Left renal cortex interstitium (tissue), 4 donors: ENCODE data around the gene RCOR1. TPM values are rescaled to one million over a fixed set of nuclear protein-coding genes. Genes with fewer than 3 reads are reported as not detected.

ENCODE experiments used
- DNase-seq, 4 donors: peaks; one replicate each; pipeline ENCODE4 v3.0.0-alpha.2; 2013; ENCODE audit warnings: low read depth in 4 of 4, low spot score in 2 of 4, missing footprints in 1 of 4
- polyA plus RNA-seq, 4 donors: library from polyadenylated mRNA; unstranded; fragments of 120-200 nt; gene quantifications; one replicate each; pipeline ENCODE4 v1.2.1, GENCODE V29; 2013; ENCODE audit not compliant: insufficient read length in 4 of 4

RCOR1 gene
- polyA plus RNA-seq, 4 donors, result 31.0 to 42.5 (median 37.8) TPM

GRCh38 chr14:102770147-102771123 lies 178.0 kb downstream of the RCOR1 start:
- DNase-seq, result no peak

GRCh38 chr14:102771144-102771543 lies 178.7 kb downstream of the RCOR1 start:
- no peak for DNase-seq

- no peak for DNase-seq
Measured at GRCh38 chr14:102772781-102773570, 180.5 kb downstream of the RCOR1 start.

GRCh38 chr14:102774391-102775153 lies 182.1 kb downstream of the RCOR1 start:
- peak in 2 of 4 donors; percentile 48 to 77 for DNase-seq

- no peak for DNase-seq
Measured at GRCh38 chr14:102775855-102776760, 183.7 kb downstream of the RCOR1 start.

GRCh38 chr14:102776761-102777710 lies 184.6 kb downstream of the RCOR1 start, which contains the start of gene TRAF3:
TSS of gene TRAF3 (plus strand) at chr14:102777449. CDS start at chr14:102870202, 92,753 bp downstream.
- no peak for DNase-seq

- DNase-seq, result no peak
Measured at GRCh38 chr14:102777711-102778337, 185.4 kb downstream of the RCOR1 start.

GRCh38 chr14:102778338-102779083 lies 186.1 kb downstream of the RCOR1 start:
- DNase-seq, result no peak

GRCh38 chr14:102779084-102779462 lies 186.6 kb downstream of the RCOR1 start:
- no peak for DNase-seq

GRCh38 chr14:102779574-102780315 lies 187.3 kb downstream of the RCOR1 start:
- no peak for DNase-seq

Other genes with a start within 250 kb of the RCOR1 start
- 10 to 100 TPM; 33.1 to 39.0 (median 37.2) TPM for gene CINP, start 229.8 kb upstream of the RCOR1 start, polyA plus RNA-seq
- gene TECPR2, start 229.7 kb upstream of the RCOR1 start, polyA plus RNA-seq, result 10 to 100 TPM; 14.8 to 20.9 (median 18.0) TPM
- gene ANKRD9, start 82.9 kb upstream of the RCOR1 start, polyA plus RNA-seq, result 1 to 10 TPM; 6.0 to 7.6 (median 6.4) TPM
- gene TRAF3, start 184.8 kb downstream of the RCOR1 start, polyA plus RNA-seq, result 10 to 100 TPM; 13.9 to 18.1 (median 16.7) TPM